IMR-90 (cell line): ENCODE measurements around the gene CBR4. TPM values are rescaled to one million over a fixed set of nuclear protein-coding genes. Genes with fewer than 3 reads are reported as not detected.

Source experiments
- ATAC-seq: fragments of 200-7000 bp; cut with Tn5 transposase; 2 replicates; pipeline ENCODE4 v1.9.1; 2020; ENCODE audit warnings: low read depth, mild to moderate bottlenecking, moderate library complexity
- BruUV-seq: library from RNA; stranded (reverse); fragments of 400-500 nt; replicated peaks from 2 replicates; lab custom pipeline; 2021; lab: Mats Ljungman, UMichigan
- CTCF ChIA-PET: fragments of 300-600 bp; formaldehyde crosslinking; extraction: SDS; loops from one replicate; lab custom pipeline; 2021; ENCODE audit warnings: antibody characterized with exemption; lab: Yijun Ruan, JAX
- POLR2A ChIA-PET: fragments of 300-600 bp; sonication (Branson Sonifier 250); formaldehyde crosslinking; loops from one replicate; lab custom pipeline; 2022; ENCODE audit warnings: antibody characterized with exemption; ENCODE audit not compliant: unreplicated experiment; lab: Charles Lee
- DNase-seq: peaks from one replicate; pipeline ENCODE4 v3.0.0; 2013
- H2AFZ ChIP-seq: replicated peaks from 2 replicates; pipeline ENCODE3; 2013; ENCODE audit warnings: low read length, mild to moderate bottlenecking; ENCODE audit not compliant: poor library complexity
- H2AK5ac ChIP-seq: 2 replicates; pipeline ENCODE4 v1.6.1; 2013; ENCODE audit warnings: low read depth, low read length, inconsistent platforms
- H2AK9ac ChIP-seq: replicated peaks from 2 replicates; pipeline ENCODE3; 2013; ENCODE audit warnings: mild to moderate bottlenecking, low read depth, low read length, moderate library complexity; ENCODE audit not compliant: poor library complexity
- H2BK120ac ChIP-seq: 2 replicates; pipeline ENCODE4 v1.6.1; 2013; ENCODE audit warnings: low read depth, low read length, inconsistent platforms
- H2BK15ac ChIP-seq: 3 replicates; pipeline ENCODE4 v1.6.1; 2013; ENCODE audit warnings: low read depth, low read length, inconsistent platforms
- H2BK20ac ChIP-seq: 2 replicates; pipeline ENCODE4 v1.6.1; 2013; ENCODE audit warnings: low read depth, mild to moderate bottlenecking, inconsistent platforms, low read length, moderate library complexity
- H2BK5ac ChIP-seq: 2 replicates; pipeline ENCODE4 v1.6.1; 2013; ENCODE audit warnings: mild to moderate bottlenecking, low read depth, low read length, inconsistent platforms; ENCODE audit not compliant: poor library complexity, severe bottlenecking
- H3K14ac ChIP-seq: replicated peaks from 2 replicates; pipeline ENCODE4 v1.6.1; 2013; ENCODE audit warnings: low read depth, low read length, inconsistent platforms
- H3K18ac ChIP-seq: 2 replicates; pipeline ENCODE4 v1.6.1; 2013; ENCODE audit warnings: low read depth, low read length, control low read depth
- H3K23ac ChIP-seq: 2 replicates; pipeline ENCODE4 v1.6.1; 2013; ENCODE audit warnings: low read depth, low read length, inconsistent platforms
- H3K27ac ChIP-seq: 2 replicates; pipeline ENCODE4 v1.5.1; 2013; ENCODE audit warnings: mild to moderate bottlenecking, control low read depth, low read length; ENCODE audit not compliant: insufficient read depth
- H3K27me3 ChIP-seq: 2 replicates; pipeline ENCODE4 v1.6.1; 2013; ENCODE audit warnings: low read length; ENCODE audit not compliant: control insufficient read depth, insufficient read depth
- H3K36me3 ChIP-seq: 2 replicates; pipeline ENCODE4 v1.6.1; 2013; ENCODE audit warnings: low read length, mixed read lengths; ENCODE audit not compliant: control insufficient read depth, insufficient read depth
- H3K4ac ChIP-seq: 2 replicates; pipeline ENCODE4 v1.6.1; 2013; ENCODE audit warnings: low read depth, low read length, inconsistent platforms
- H3K4me1 ChIP-seq: 2 replicates; pipeline ENCODE4 v1.6.1; 2013; ENCODE audit warnings: low read length, mixed read lengths; ENCODE audit not compliant: control insufficient read depth, insufficient read depth
- H3K4me2 ChIP-seq: 2 replicates; pipeline ENCODE4 v1.6.1; 2013; ENCODE audit warnings: low read depth, mild to moderate bottlenecking, control low read depth, low read length, moderate library complexity
- H3K4me3 ChIP-seq: 2 replicates; pipeline ENCODE4 v1.5.1; 2013; ENCODE audit warnings: low read depth, mild to moderate bottlenecking, control low read depth, low read length, moderate library complexity; ENCODE audit not compliant: insufficient read depth
- H3K56ac ChIP-seq: 2 replicates; pipeline ENCODE4 v1.6.1; 2013; ENCODE audit warnings: low read length, inconsistent platforms; ENCODE audit not compliant: insufficient read depth; ENCODE audit errors: extremely low read depth
- H3K79me1 ChIP-seq, 2 experiments: 2 replicates each; pipeline ENCODE4 v1.6.1; 2013; ENCODE audit warnings: low read length in 2 of 2, inconsistent platforms in 1 of 2, low read depth in 1 of 2
- H3K9ac ChIP-seq: 2 replicates; pipeline ENCODE4 v1.6.1; 2013; ENCODE audit warnings: low read depth, low read length, control low read depth
- H3K9me1 ChIP-seq: 2 replicates; pipeline ENCODE4 v1.6.1; 2013; ENCODE audit warnings: low read length, inconsistent platforms; ENCODE audit not compliant: insufficient read depth
- H3K9me3 ChIP-seq: 2 replicates; pipeline ENCODE4 v1.6.1; 2013; ENCODE audit warnings: low read length; ENCODE audit not compliant: control insufficient read depth, insufficient read depth
- H4K20me1 ChIP-seq: 2 replicates; pipeline ENCODE4 v1.6.1; 2013; ENCODE audit warnings: low read length, inconsistent platforms; ENCODE audit not compliant: insufficient read depth
- H4K5ac ChIP-seq: 2 replicates; pipeline ENCODE4 v1.6.1; 2013; ENCODE audit warnings: mild to moderate bottlenecking, low read depth, low read length, control low read depth
- H4K8ac ChIP-seq, 2 experiments: 2 replicates each; pipeline ENCODE4 v1.6.1; 2013; ENCODE audit warnings: low read depth in 2 of 2, low read length in 2 of 2, control low read depth in 1 of 2, inconsistent platforms in 1 of 2
- H4K91ac ChIP-seq: 2 replicates; pipeline ENCODE4 v1.6.1; 2013; ENCODE audit warnings: low read depth, low read length, inconsistent platforms; ENCODE audit not compliant: insufficient read depth
- BHLHE40 ChIP-seq: fragments of 150-350 bp; IDR thresholded peaks from 2 replicates; pipeline ENCODE4 v1.6.1; 2016; ENCODE audit warnings: mild to moderate bottlenecking, low read depth, low read length
- CEBPB ChIP-seq: IDR thresholded peaks from 2 replicates; pipeline ENCODE4 v1.6.1; 2012; ENCODE audit warnings: low read depth, low read length, improper control_type of control experiment
- CHD1 ChIP-seq: IDR thresholded peaks from 2 replicates; pipeline ENCODE4 v1.6.1; 2012; ENCODE audit warnings: low read depth, low read length, improper control_type of control experiment
- CTCF ChIP-seq: conservative IDR thresholded peaks from 2 replicates; pipeline ENCODE4 v1.5.1; 2012; ENCODE audit warnings: mild to moderate bottlenecking, low read depth, low read length, improper control_type of control experiment
- ELK1 ChIP-seq: fragments of 150-350 bp; IDR thresholded peaks from 2 replicates; pipeline ENCODE4 v1.6.1; 2016; ENCODE audit warnings: low read depth, mild to moderate bottlenecking, low read length, moderate library complexity, borderline replicate concordance
- FOS ChIP-seq: fragments of 150-350 bp; IDR thresholded peaks from 2 replicates; pipeline ENCODE4 v1.6.1; 2016; ENCODE audit warnings: low read depth, low read length
- MAFK ChIP-seq: IDR thresholded peaks from 2 replicates; pipeline ENCODE4 v1.6.1; 2012; ENCODE audit warnings: low read depth, low read length, improper control_type of control experiment
- MAZ ChIP-seq: IDR thresholded peaks from 2 replicates; pipeline ENCODE4 v1.6.1; 2012; ENCODE audit warnings: low read depth, mild to moderate bottlenecking, low read length, improper control_type of control experiment, moderate library complexity, borderline replicate concordance
- MXI1 ChIP-seq: IDR thresholded peaks from 2 replicates; pipeline ENCODE4 v1.6.1; 2012; ENCODE audit warnings: low read depth, mild to moderate bottlenecking, low read length, moderate library complexity, borderline replicate concordance
- NFE2L2 ChIP-seq: fragments of 150-350 bp; IDR thresholded peaks from 2 replicates; pipeline ENCODE4 v1.6.1; 2016; ENCODE audit warnings: low read depth, mild to moderate bottlenecking, low read length
- POLR2A ChIP-seq: IDR thresholded peaks from 2 replicates; pipeline ENCODE4 v1.6.1; 2012; ENCODE audit warnings: mild to moderate bottlenecking, low read depth, low read length
- RAD21 ChIP-seq: IDR thresholded peaks from 2 replicates; pipeline ENCODE4 v1.6.1; 2012; ENCODE audit warnings: low read length, improper control_type of control experiment
- RCOR1 ChIP-seq: IDR thresholded peaks from 2 replicates; pipeline ENCODE4 v1.6.1; 2012; ENCODE audit warnings: mild to moderate bottlenecking, low read length, improper control_type of control experiment; ENCODE audit not compliant: insufficient replicate concordance
- RFX5 ChIP-seq: IDR thresholded peaks from 2 replicates; pipeline ENCODE4 v1.8.0; 2012; ENCODE audit warnings: low read depth, mild to moderate bottlenecking, low read length, moderate library complexity
- SMC3 ChIP-seq: fragments of 150-350 bp; IDR thresholded peaks from 2 replicates; pipeline ENCODE4 v1.6.1; 2016; ENCODE audit warnings: low read depth, mild to moderate bottlenecking, antibody characterized with exemption, low read length, moderate library complexity
- USF2 ChIP-seq: fragments of 150-350 bp; IDR thresholded peaks from 2 replicates; pipeline ENCODE4 v1.6.1; 2017; ENCODE audit warnings: mild to moderate bottlenecking, antibody characterized with exemption, low read length, low read depth
- WGBS, 2 experiments: methylation state at CpG; one replicate each; pipeline versions ENCODE4 v1.1.5 to v1.1.7; 2013; ENCODE audit warnings: missing lambda C conversion rate in 2 of 2; ENCODE audit not compliant: insufficient read length in 1 of 2; ENCODE audit errors: extremely low coverage in 2 of 2; 5-methylcytosine and 5-hydroxymethylcytosine counted together
- dilution Hi-C: fragments of 300-500 bp; cut with HindIII; formaldehyde crosslinking; loops from one replicate; pipeline ENCODE4 v1.14.3; 2018; ENCODE audit warnings: low sequenced_read_pairs; ENCODE audit not compliant: unreplicated experiment
- in situ Hi-C: fragments of 300-500 bp; cut with MboI; formaldehyde crosslinking; loops from 3 replicates; pipeline ENCODE4 v1.14.3; 2019; ENCODE audit warnings: low sequenced_read_pairs, inconsistent platforms, mixed read lengths
- intact Hi-C: fragments of 100-400 bp; cut with micrococcal nuclease; formaldehyde crosslinking; loops from 2 replicates; pipeline ENCODE4 v1.10.0; 2022
- polyA plus RNA-seq, 3 experiments: library from polyadenylated mRNA; depleted of rRNA; stranded (reverse); fragments of >200 nt; gene quantifications; 2 replicates each; pipeline ENCODE4 v1.2.3, GENCODE V29; 2012; ENCODE audit warnings: low replicate concordance in 1 of 3
- total RNA-seq: library from RNA; depleted of rRNA; stranded (reverse); fragments of >200 nt; gene quantifications from 2 replicates; pipeline ENCODE4 v1.2.3, GENCODE V29; 2012

CBR4 gene
- total and polyA plus RNA-seq, 2 of the 4 experiments (the other 2 are of a cell fraction) = 2.7 to 4.5 TPM

GRCh38 chr4:168972596-168972995, 37.5 kb downstream of the CBR4 start:
- Histone ChIP-seq H3K56ac (no peak overlapping the region), H3K27ac (no peak overlapping the region), H3K36me3 (peaks cover 13% of the 10 kb centered on the region), H3K79me1 (no peaks in the 10 kb centered on the region), H2BK15ac (no peak overlapping the region), H2BK120ac (no peak overlapping the region), H3K14ac (no peak overlapping the region), H3K4me3 (no peak overlapping the region), H3K23ac (no peak overlapping the region), H3K4me2 (no peak overlapping the region), H2AFZ (no peak overlapping the region), H3K9me1 (no peaks in the 10 kb centered on the region), H3K27me3 (no peaks in the 10 kb centered on the region), H2BK20ac (no peak overlapping the region), H4K20me1 (no peaks in the 10 kb centered on the region), H2AK5ac (no peak overlapping the region), H3K4me1 (no peaks in the 10 kb centered on the region), H3K9ac (no peak overlapping the region), H2BK5ac (no peak overlapping the region), H3K18ac (no peak overlapping the region), H3K9me3 (0 out of 2 replicates have a peak, but pooled peaks cover 1% of the 10 kb centered on the region), H4K91ac (no peak overlapping the region), H4K5ac (no peak overlapping the region), H2AK9ac (no peak overlapping the region), H4K8ac (no peak overlapping the region), H3K4ac (no peak overlapping the region)
- no TSS peak for BruUV-seq
- ChIA-PET POLR2A (no interaction called here), CTCF (no interaction called here)
- dilution Hi-C loops (no loop called here), in situ Hi-C loops (no loop called here), intact Hi-C loops (no loop called here)
- ATAC-seq (no peak), DNase-seq (no peak)
- WGBS, 2 experiments = no CpG with 5 or more reads among the region's 4 CpGs
- TF ChIP-seq RAD21 (no peak), CEBPB (no peak), SMC3 (no peak), BHLHE40 (no peak), RFX5 (no peak), ELK1 (no peak), USF2 (no peak), MXI1 (no peak), RCOR1 (no peak), POLR2A (no peak), FOS (no peak), MAZ (no peak), MAFK (no peak), NFE2L2 (no peak), CTCF (no peak), CHD1 (no peak)
